GM12801 (cell line): ENCODE measurements around the gene ELOB.

Experiments used
- TF ChIP-seq, protein P1 (sequence below): IDR thresholded peaks from one replicate; pipeline ENCODE4 v1.5.1; 2011; ENCODE audit warnings: control low read depth; ENCODE audit not compliant: insufficient read length; ENCODE audit errors: extremely low read depth

The ELOB gene

DNA sequence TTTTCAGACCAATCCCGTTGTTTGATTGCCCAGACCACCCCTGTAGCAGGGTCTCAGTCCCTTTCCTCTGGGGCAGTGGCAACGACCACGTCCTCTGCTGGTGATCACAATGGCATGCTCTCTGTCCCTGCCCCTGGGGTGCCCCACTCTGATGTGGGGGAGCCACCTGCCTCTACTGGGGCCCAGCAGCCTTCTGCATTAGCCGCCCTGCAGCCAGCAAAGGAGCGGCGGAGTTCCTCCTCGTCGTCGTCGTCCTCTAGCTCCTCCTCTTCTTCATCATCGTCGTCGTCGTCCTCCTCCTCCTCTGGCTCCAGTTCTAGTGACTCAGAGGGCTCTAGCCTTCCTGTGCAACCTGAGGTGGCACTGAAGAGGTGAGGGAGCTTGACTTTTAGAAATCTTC lies 9.2 kb downstream of the ELOB start:
- TF ChIP-seq, protein P1, sequence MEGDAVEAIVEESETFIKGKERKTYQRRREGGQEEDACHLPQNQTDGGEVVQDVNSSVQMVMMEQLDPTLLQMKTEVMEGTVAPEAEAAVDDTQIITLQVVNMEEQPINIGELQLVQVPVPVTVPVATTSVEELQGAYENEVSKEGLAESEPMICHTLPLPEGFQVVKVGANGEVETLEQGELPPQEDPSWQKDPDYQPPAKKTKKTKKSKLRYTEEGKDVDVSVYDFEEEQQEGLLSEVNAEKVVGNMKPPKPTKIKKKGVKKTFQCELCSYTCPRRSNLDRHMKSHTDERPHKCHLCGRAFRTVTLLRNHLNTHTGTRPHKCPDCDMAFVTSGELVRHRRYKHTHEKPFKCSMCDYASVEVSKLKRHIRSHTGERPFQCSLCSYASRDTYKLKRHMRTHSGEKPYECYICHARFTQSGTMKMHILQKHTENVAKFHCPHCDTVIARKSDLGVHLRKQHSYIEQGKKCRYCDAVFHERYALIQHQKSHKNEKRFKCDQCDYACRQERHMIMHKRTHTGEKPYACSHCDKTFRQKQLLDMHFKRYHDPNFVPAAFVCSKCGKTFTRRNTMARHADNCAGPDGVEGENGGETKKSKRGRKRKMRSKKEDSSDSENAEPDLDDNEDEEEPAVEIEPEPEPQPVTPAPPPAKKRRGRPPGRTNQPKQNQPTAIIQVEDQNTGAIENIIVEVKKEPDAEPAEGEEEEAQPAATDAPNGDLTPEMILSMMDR, result no peak

DNA sequence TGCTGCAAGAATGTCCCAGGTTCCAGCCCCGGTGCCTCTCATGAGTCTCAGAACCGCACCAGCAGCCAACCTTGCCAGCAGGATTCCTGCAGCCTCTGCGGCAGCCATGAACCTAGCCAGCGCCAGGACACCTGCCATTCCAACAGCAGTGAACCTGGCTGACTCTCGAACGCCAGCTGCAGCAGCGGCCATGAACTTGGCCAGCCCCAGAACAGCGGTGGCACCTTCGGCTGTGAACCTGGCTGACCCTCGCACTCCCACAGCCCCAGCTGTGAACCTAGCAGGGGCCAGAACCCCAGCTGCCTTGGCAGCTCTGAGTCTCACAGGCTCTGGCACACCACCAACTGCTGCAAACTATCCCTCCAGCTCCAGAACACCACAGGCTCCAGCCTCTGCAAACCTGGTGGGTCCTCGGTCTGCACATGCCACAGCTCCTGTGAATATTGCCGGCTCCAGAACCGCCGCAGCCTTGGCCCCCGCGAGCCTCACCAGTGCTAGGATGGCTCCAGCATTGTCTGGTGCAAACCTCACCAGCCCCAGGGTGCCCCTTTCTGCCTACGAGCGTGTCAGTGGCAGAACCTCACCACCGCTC lies 9.8 kb downstream of the ELOB start:
- TF ChIP-seq, protein P1, result no peak

DNA sequence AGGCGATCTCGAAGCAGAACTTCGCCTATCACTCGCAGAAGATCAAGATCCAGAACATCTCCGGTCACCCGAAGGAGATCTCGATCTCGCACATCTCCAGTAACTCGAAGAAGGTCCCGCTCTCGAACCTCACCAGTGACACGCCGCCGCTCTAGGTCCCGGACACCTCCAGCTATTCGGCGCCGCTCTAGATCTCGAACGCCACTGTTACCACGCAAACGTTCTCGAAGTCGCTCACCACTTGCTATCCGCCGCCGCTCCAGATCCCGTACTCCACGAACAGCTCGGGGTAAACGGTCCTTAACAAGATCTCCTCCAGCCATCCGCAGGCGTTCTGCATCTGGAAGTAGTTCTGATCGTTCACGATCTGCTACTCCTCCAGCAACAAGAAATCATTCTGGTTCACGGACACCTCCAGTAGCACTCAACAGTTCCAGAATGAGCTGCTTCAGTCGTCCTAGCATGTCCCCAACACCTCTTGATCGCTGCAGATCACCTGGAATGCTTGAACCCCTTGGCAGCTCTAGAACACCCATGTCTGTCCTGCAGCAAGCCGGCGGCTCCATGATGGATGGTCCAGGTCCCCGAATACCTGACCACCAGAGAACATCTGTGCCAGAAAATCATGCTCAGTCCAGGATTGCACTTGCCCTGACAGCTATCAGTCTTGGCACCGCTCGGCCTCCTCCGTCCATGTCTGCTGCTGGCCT lies 10.5 kb downstream of the ELOB start:
- TF ChIP-seq, protein P1, result no peak

DNA sequence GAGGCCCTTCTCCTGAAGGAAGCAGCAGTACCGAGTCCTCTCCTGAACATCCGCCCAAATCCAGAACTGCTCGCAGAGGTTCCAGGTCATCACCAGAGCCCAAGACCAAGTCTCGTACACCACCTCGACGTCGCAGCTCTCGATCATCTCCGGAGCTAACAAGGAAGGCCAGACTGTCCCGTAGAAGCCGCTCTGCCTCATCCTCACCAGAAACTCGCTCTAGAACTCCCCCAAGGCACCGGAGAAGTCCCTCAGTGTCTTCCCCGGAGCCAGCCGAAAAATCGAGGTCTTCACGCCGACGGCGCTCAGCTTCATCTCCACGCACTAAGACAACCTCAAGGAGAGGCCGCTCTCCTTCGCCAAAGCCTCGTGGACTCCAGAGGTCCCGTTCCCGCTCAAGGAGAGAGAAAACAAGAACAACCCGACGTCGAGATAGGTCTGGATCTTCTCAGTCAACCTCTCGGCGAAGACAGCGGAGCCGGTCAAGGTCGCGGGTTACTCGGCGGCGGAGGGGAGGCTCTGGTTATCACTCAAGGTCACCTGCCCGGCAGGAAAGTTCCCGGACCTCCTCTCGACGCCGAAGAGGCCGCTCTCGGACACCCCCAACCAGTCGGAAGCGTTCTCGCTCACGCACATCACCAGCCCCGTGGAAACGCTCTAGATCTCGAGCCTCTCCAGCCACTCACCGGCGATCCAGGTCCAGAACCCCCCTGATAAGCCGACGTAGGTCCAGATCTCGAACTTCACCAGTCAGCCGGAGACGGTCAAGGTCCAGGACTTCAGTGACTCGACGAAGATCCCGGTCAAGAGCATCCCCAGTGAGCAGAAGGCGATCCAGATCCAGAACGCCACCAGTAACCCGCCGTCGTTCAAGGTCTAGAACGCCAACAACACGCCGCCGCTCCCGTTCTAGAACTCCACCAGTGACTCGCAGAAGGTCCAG lies 11.3 kb downstream of the ELOB start:
- TF ChIP-seq, protein P1, result no peak

DNA sequence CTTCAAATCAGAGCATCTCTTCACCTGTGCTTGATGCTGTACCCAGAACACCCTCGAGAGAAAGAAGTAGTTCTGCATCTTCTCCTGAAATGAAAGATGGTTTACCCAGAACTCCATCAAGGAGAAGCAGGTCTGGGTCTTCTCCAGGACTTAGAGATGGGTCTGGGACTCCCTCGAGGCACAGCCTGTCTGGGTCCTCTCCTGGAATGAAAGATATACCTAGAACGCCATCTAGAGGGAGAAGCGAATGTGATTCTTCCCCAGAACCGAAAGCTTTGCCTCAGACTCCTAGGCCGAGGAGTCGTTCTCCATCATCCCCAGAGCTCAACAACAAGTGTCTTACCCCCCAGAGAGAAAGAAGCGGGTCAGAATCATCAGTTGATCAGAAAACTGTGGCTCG lies 12.4 kb downstream of the ELOB start:
- TF ChIP-seq, protein P1, result no peak

DNA sequence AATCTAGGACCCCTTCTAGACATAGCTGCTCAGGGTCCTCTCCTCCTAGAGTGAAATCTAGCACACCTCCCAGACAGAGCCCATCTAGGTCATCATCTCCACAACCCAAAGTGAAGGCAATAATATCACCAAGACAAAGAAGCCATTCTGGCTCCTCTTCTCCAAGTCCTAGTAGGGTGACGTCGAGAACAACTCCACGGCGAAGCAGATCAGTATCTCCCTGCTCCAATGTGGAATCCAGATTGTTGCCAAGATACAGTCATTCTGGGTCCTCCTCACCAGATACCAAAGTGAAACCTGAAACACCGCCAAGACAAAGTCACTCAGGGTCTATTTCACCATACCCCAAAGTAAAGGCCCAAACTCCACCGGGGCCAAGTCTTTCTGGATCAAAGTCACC lies 13.9 kb downstream of the ELOB start:
- TF ChIP-seq, protein P1, result no peak

DNA sequence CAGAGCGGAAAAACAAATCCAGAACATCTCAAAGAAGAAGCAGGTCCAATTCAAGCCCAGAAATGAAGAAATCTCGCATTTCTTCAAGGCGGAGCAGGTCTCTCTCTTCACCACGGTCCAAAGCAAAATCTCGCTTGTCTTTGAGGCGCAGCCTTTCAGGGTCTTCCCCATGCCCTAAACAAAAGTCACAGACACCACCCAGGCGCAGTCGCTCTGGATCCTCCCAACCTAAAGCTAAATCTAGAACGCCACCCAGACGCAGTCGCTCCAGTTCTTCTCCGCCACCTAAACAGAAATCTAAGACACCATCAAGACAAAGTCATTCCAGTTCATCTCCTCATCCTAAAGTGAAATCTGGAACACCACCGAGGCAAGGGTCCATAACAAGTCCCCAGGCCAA lies 14.4 kb downstream of the ELOB start:
- TF ChIP-seq, protein P1, result no peak
